DND-41 (cell line): Measurements from ENCODE around the gene EMC8.

ENCODE experiments used
- EZH2 ChIP-seq: IDR thresholded peaks from 3 replicates; pipeline ENCODE4 v1.6.1; 2012; ENCODE audit warnings: borderline replicate concordance, low read depth, mild to moderate bottlenecking, moderate library complexity, low read length, inconsistent platforms; ENCODE audit not compliant: severe bottlenecking
- TF ChIP-seq, protein P1 (sequence below): IDR thresholded peaks from 2 replicates; pipeline ENCODE4 v1.5.1; 2012; ENCODE audit warnings: borderline replicate concordance, low read length, moderate library complexity, mild to moderate bottlenecking; ENCODE audit not compliant: poor library complexity, severe bottlenecking; ENCODE audit errors: extremely low read depth

DNA sequence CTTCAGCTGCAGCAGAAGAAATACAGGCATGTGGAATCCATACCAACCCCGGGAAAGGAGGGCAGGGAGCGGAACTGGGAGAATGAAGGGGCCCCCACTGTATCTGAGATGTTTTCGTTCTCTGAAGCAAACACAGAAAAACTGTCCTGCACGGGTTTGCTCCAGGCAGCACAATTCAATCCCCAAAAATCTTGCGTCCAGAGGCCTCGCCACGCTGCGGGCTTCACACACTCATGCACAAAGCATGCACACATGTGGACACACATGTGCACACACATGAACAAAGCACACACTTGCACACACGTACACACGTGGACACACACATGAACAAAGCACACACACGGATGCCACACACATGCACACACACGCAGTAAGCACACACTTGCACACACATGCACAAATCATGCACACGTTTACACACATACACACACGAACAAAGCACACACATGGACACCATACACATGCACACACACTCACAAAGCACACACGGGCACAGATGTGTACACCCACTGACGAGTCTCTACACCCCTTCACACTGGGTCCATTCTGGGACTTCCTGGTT, 27.4 kb upstream of the EMC8 start:
- TF ChIP-seq, protein P1, sequence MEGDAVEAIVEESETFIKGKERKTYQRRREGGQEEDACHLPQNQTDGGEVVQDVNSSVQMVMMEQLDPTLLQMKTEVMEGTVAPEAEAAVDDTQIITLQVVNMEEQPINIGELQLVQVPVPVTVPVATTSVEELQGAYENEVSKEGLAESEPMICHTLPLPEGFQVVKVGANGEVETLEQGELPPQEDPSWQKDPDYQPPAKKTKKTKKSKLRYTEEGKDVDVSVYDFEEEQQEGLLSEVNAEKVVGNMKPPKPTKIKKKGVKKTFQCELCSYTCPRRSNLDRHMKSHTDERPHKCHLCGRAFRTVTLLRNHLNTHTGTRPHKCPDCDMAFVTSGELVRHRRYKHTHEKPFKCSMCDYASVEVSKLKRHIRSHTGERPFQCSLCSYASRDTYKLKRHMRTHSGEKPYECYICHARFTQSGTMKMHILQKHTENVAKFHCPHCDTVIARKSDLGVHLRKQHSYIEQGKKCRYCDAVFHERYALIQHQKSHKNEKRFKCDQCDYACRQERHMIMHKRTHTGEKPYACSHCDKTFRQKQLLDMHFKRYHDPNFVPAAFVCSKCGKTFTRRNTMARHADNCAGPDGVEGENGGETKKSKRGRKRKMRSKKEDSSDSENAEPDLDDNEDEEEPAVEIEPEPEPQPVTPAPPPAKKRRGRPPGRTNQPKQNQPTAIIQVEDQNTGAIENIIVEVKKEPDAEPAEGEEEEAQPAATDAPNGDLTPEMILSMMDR, result no peak
- TF ChIP-seq EZH2, result no peak
